BLaER1 (cell line): ENCODE measurements around the gene FGF12.

Experiments used
- H3K27ac ChIP-seq: shearing (Covaris generic); formaldehyde crosslinking; 2 replicates; pipeline ENCODE4 v1.8.1; 2022
- H3K27me3 ChIP-seq: shearing (Covaris generic); formaldehyde crosslinking; 2 replicates; pipeline ENCODE4 v1.8.1; 2022
- H3K36me3 ChIP-seq: shearing (Covaris generic); formaldehyde crosslinking; 2 replicates; pipeline ENCODE4 v1.8.1; 2022
- H3K4me1 ChIP-seq: shearing (Covaris generic); formaldehyde crosslinking; 2 replicates; pipeline ENCODE4 v1.8.1; 2022
- H3K4me2 ChIP-seq: shearing (Covaris generic); formaldehyde crosslinking; 2 replicates; pipeline ENCODE4 v1.8.1; 2022
- H3K4me3 ChIP-seq: shearing (Covaris generic); formaldehyde crosslinking; 2 replicates; pipeline ENCODE4 v1.8.1; 2022
- H3K9ac ChIP-seq: shearing (Covaris generic); formaldehyde crosslinking; 2 replicates; pipeline ENCODE4 v1.8.1; 2022
- H3K9me3 ChIP-seq: shearing (Covaris generic); formaldehyde crosslinking; 2 replicates; pipeline ENCODE4 v1.8.1; 2022
- H4K20me1 ChIP-seq: shearing (Covaris generic); formaldehyde crosslinking; 2 replicates; pipeline ENCODE4 v1.8.1; 2022
- Cebpa-rat ChIP-seq: shearing (Covaris generic); IDR thresholded peaks from 2 replicates; pipeline ENCODE4 v1.8.1; 2022

The FGF12 gene

DNA sequence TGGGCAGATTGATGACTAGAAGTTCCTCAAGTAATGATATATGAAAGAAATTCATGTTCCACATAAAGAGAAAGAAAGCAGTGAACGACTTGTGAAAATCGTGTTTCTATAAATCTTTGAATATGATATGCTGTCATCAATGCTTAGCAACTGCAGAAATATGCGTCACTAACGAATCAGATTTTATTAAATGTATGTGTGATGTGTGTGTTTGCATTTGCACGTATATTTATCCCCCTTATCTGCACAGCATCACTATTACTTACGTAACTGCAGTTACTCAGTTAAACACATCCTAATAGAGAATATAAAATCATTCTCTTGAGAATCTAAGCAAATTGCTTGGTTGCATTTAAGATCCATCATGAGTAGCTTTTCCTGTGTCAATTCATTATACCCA is 468.6 kb downstream of the FGF12 start:
- no peak for TF ChIP-seq Cebpa-rat

DNA sequence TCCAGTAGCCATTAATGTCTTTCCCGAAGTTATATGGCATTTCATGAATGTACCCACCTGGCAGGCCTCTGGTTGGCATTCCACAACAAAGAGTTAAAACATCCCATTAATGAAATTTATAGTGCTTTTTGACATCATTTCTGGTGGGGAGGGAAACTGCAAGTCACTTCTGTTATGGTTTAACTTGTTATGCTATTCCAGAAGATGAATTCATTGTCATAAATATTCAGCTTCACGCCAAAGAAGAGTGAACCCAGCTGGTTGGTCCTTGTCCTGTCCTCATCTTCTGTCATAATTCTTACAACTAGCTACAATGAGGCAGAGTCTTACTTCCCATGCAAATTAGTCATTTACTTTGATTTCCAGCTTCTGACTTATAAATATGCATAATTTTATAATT is 471.5 kb downstream of the FGF12 start:
- H3K27me3 ChIP-seq, result no peaks in the 10 kb centered on the region
- H3K36me3 ChIP-seq, result no peaks in the 10 kb centered on the region
- H3K9ac ChIP-seq, result no peak overlapping the region
- no peak overlapping the region for H3K4me2 ChIP-seq
- H4K20me1 ChIP-seq, result no peaks in the 10 kb centered on the region
- H3K4me1 ChIP-seq, result no peaks in the 10 kb centered on the region
- H3K4me3 ChIP-seq, result no peak overlapping the region
- H3K27ac ChIP-seq, result no peak overlapping the region
- no peak for TF ChIP-seq Cebpa-rat
- H3K9me3 ChIP-seq, result no peaks in the 10 kb centered on the region

More for the DNA sequence above, 468.6 kb downstream of the FGF12 start:
- Histone ChIP-seq H4K20me1 (no peaks in the 10 kb centered on the region), H3K36me3 (no peaks in the 10 kb centered on the region), H3K4me1 (no peaks in the 10 kb centered on the region), H3K27me3 (no peaks in the 10 kb centered on the region), H3K9me3 (no peaks in the 10 kb centered on the region), H3K4me3 (no peak overlapping the region), H3K9ac (no peak overlapping the region), H3K27ac (no peak overlapping the region), H3K4me2 (no peak overlapping the region)

DNA sequence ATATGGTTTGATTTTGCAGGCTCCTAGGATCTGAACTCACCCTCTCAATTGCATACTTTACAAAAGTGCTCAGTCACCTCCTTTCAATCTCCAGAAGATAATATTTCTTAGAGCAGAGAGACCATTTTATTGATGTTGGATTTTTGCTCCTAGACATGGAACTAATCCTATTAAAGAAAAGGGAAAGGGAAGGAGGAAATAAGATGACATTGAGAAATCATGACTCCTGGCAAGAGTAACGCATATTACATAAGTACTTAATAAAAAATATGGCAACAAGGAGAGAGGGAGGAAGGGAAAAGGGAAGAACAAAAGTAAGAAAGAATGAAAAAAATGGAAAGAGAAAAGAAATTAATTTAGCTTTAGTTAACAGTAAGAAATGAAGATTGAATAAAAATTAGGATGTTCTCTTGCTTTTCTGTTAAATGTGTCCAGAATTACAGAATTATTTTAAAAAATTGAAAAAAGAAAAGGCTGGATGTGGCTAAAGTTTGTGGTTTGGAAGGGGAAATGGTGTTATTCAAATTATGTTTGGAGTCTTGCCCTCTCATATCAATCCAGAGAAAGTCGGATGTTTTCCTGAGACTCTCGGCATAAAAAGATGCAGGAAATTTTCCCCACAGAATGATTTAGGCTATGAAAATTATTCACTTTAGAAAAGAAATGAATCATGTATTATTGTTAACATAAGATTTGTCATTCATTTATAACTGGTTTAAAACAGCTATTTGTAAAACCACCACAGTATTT is 474.0 kb downstream of the FGF12 start:
- Histone ChIP-seq H3K36me3 (no peaks in the 10 kb centered on the region), H4K20me1 (no peaks in the 10 kb centered on the region), H3K4me3 (no peak overlapping the region), H3K4me2 (no peak overlapping the region), H3K27ac (no peak overlapping the region), H3K9ac (no peak overlapping the region), H3K4me1 (no peaks in the 10 kb centered on the region), H3K9me3 (no peaks in the 10 kb centered on the region), H3K27me3 (no peaks in the 10 kb centered on the region)
- TF ChIP-seq Cebpa-rat, result no peak

DNA sequence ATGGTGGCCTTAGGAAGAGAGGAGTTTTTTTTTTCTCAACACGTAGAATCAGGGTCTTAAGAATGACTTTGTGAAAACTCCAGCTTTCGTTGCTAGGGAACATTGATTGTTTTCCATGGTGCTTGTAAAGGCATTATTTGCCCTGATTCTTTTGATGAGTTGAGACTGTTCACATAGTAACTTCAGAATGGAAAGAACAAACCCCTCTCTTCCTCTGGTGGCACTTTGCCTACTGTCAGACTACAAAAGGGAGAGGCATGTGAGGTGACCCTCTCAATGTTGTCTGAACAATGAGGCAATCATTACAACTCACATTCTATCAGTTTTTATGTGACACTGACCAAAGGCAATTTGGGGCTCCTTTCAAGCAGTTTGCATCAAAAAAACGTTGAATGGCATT is 477.8 kb downstream of the FGF12 start:
- H3K36me3 ChIP-seq, result no peaks in the 10 kb centered on the region
- no peak overlapping the region for H3K27ac ChIP-seq
- no peaks in the 10 kb centered on the region for H3K9me3 ChIP-seq
- no peaks in the 10 kb centered on the region for H4K20me1 ChIP-seq
- no peaks in the 10 kb centered on the region for H3K4me1 ChIP-seq
- H3K27me3 ChIP-seq, result no peaks in the 10 kb centered on the region
- no peak overlapping the region for H3K9ac ChIP-seq
- TF ChIP-seq Cebpa-rat, result no peak
- H3K4me2 ChIP-seq, result no peak overlapping the region
- H3K4me3 ChIP-seq, result no peak overlapping the region

DNA sequence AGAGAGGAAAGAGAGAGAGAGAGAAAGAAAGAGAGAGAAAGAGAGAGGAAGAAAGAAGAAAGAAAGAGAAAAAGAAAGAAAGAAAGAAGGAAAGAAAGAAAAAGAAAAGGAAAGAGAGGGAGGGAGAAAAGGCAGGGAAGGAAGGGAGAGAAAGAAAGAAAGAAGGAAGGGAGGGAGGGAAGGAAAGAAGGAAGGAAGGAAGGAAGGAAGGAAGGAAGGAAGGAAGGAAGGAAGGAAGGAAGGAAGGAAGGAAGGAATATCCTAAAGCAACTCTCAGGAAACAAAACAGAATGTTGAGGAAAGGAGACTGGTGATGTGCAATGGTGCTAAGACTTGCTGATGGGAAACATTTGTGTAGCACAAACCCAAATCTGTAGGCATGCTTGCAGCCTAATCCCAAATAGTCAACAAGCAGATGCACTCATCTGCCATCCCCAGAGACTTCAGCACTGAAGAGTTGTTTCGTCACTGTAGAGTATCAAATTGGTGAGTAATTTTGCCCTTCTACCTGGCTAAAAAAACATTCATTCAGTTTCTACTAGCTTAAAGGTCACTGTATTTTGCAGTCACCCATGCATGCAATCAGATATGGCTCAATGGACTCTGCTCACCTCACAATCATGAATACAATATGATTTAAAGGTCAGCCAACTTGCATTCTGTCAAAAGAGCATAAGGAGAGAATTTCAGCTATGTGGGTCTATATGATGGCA is 480.3 kb downstream of the FGF12 start:
- Histone ChIP-seq H3K4me2 (no peak overlapping the region), H3K27ac (no peak overlapping the region), H3K4me1 (no peaks in the 10 kb centered on the region), H3K9me3 (no peaks in the 10 kb centered on the region), H4K20me1 (no peaks in the 10 kb centered on the region), H3K9ac (no peak overlapping the region), H3K4me3 (no peak overlapping the region), H3K36me3 (no peaks in the 10 kb centered on the region), H3K27me3 (no peaks in the 10 kb centered on the region)
- no peak for TF ChIP-seq Cebpa-rat

DNA sequence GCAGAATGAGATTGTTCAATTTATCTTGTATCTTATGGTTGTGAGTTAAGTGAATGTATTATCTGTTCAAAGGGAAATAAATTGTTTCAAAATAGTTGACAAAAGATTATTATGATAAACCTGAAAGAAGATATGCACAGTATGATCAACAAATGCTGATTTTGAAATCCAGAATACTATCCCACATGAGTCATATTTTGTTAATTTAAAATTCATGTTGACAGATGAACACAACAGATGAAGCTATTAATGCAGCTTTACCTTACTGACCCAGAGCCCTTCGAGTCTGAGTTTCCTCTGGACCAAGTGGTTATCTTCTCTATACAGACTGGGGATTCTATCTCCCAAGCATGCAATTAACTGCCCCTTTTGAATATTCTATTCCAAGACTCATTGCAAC is 482.8 kb downstream of the FGF12 start:
- no peak overlapping the region for H3K9ac ChIP-seq
- no peak overlapping the region for H3K27ac ChIP-seq
- no peak overlapping the region for H3K4me2 ChIP-seq
- TF ChIP-seq Cebpa-rat, result no peak
- H3K36me3 ChIP-seq, result no peaks in the 10 kb centered on the region
- H3K9me3 ChIP-seq, result no peaks in the 10 kb centered on the region
- H3K4me1 ChIP-seq, result no peaks in the 10 kb centered on the region
- no peaks in the 10 kb centered on the region for H3K27me3 ChIP-seq
- H3K4me3 ChIP-seq, result no peak overlapping the region
- H4K20me1 ChIP-seq, result no peaks in the 10 kb centered on the region

DNA sequence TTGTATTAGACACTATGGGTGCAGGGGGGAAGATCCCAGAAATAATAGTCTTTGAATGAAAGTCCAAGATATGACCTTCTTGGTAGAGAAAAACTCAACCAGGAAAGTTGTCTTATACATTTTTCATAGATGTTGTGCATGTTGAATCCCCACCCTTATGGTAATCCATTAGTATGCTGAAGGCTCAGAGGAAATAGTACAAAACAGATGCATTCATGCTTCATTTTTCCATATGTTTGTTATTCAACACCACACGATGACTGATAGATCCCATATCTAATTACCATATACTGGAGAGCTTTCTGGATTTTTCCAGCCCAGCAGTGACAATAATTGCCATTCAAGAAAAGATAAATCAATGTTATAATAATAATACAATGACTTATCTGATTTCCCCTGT is 487.4 kb downstream of the FGF12 start:
- H3K27me3 ChIP-seq, result no peaks in the 10 kb centered on the region
- H3K27ac ChIP-seq, result no peak overlapping the region
- no peak overlapping the region for H3K4me2 ChIP-seq
- no peak for TF ChIP-seq Cebpa-rat
- no peak overlapping the region for H3K9ac ChIP-seq
- no peaks in the 10 kb centered on the region for H3K4me1 ChIP-seq
- no peak overlapping the region for H3K4me3 ChIP-seq
- no peaks in the 10 kb centered on the region for H3K9me3 ChIP-seq
- H4K20me1 ChIP-seq, result no peaks in the 10 kb centered on the region
- H3K36me3 ChIP-seq, result no peaks in the 10 kb centered on the region

DNA sequence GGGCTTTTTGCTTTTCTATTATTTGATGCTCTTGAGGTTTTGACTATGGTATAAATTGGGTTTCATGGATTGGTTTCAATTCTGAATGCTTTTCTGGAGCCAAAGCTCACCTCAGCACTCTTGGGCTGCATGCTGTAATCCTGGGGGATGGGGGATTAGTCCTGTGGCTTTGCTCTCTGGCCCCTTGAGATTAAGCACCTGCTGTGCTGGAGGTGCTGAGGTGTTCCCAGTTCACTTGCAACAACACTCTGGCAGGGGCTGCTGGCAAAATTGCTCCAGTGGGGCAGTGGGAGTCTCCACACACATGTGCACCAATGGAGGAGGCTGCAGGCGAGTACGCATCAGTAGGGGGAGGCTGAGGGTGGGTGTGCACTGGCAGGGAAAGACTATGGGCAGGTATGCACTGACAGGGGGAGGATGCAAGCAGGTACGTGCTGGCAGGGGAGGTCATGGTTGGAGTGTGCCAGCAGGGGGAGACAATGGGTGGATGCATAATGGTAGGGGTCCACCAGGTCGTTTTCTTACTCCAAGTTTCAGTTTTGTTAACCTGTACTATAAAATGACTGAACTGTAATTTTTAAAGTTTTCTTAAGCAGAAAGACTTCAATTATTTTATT is 489.2 kb downstream of the FGF12 start:
- Histone ChIP-seq H4K20me1 (no peaks in the 10 kb centered on the region), H3K36me3 (no peaks in the 10 kb centered on the region), H3K27me3 (no peaks in the 10 kb centered on the region), H3K9me3 (no peaks in the 10 kb centered on the region), H3K4me1 (no peaks in the 10 kb centered on the region), H3K9ac (no peak overlapping the region), H3K27ac (no peak overlapping the region), H3K4me3 (no peak overlapping the region), H3K4me2 (no peak overlapping the region)
- no peak for TF ChIP-seq Cebpa-rat

DNA sequence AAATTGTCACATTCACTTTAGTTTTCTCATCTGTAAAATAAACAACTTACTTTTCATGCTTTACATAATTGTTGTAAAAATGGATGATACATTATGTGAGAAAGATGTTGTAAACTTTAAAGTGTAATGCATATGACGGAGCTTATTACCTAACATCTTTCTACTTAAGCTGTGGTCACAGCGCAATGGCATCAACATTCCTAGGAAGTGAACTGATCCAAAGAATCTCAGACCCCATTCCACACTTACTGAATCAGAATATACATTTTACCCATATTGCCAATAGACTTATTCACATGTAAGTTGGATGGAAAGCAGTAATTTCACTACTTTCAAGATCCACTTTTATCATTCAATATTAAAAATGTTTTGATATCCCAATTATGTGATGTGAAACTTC is 497.5 kb downstream of the FGF12 start:
- H4K20me1 ChIP-seq, result no peaks in the 10 kb centered on the region
- no peak overlapping the region for H3K4me2 ChIP-seq

DNA sequence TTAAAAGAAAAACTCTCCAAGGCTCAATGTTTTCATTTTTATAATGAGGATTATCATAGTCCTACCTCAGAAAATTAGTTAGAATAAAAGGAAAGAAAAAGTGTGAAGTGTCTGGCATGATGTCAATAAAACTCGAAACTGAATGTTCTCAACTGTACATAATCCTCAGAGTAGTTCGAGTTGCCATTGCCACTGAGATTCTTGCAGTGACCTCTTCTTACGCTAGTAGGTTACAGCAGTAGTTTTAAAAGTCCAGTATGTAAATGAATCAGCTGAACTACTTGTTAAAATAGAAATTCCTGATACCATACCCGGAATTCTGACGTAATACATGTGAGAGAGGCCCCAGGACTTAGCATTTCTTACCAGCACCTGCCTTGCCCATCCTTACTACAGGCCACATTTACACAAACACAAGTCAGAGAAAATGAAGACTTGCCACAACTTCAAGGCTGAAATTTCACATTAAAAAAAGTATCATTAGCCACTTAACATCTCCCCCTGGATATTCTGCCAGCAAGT is 502.6 kb downstream of the FGF12 start:
- no peaks in the 10 kb centered on the region for H3K36me3 ChIP-seq
- no peaks in the 10 kb centered on the region for H3K4me1 ChIP-seq
- no peaks in the 10 kb centered on the region for H4K20me1 ChIP-seq
- H3K9me3 ChIP-seq, result no peaks in the 10 kb centered on the region
- H3K9ac ChIP-seq, result no peak overlapping the region
- H3K27ac ChIP-seq, result no peak overlapping the region
- H3K27me3 ChIP-seq, result no peaks in the 10 kb centered on the region
- no peak overlapping the region for H3K4me2 ChIP-seq
- H3K4me3 ChIP-seq, result no peak overlapping the region
- TF ChIP-seq Cebpa-rat, result no peak

More for the DNA sequence above, 497.5 kb downstream of the FGF12 start:
- H3K9ac ChIP-seq, result no peak overlapping the region
- no peaks in the 10 kb centered on the region for H3K36me3 ChIP-seq
- H3K9me3 ChIP-seq, result no peaks in the 10 kb centered on the region
- H3K27ac ChIP-seq, result no peak overlapping the region
- no peaks in the 10 kb centered on the region for H3K4me1 ChIP-seq
- no peak for TF ChIP-seq Cebpa-rat
- no peaks in the 10 kb centered on the region for H3K27me3 ChIP-seq
- H3K4me3 ChIP-seq, result no peak overlapping the region
